IPS-11a (cell line): Measurements from ENCODE around the gene NR3C2.
"Not testable (repeated sequence)": the region's sequence is repeated elsewhere in the genome, so short reads cannot be mapped to it uniquely, and the experiment has no call there.

ENCODE experiments used
- H3K4me3 ChIP-seq: one replicate; pipeline ENCODE4 v1.5.1; 2013; ENCODE audit warnings: low read depth, low read length, control low read depth

The NR3C2 gene

GRCh38 chr4:148225639-148226038, 216.6 kb downstream of the NR3C2 start:
- no peak overlapping the region for H3K4me3 ChIP-seq

- H3K4me3 ChIP-seq = no peak overlapping the region
Observed at GRCh38 chr4:148224476-148224875, 217.7 kb downstream of the NR3C2 start.

GRCh38 chr4:148222991-148223660, 219.1 kb downstream of the NR3C2 start:
- no peak overlapping the region for H3K4me3 ChIP-seq

GRCh38 chr4:148216866-148217814, 225.1 kb downstream of the NR3C2 start:
- no peak overlapping the region for H3K4me3 ChIP-seq

- H3K4me3 ChIP-seq = no peak overlapping the region
Observed at GRCh38 chr4:148216321-148216720, 225.9 kb downstream of the NR3C2 start.

- no peak overlapping the region for H3K4me3 ChIP-seq
Observed at GRCh38 chr4:148215202-148215601, 227.0 kb downstream of the NR3C2 start.

GRCh38 chr4:148214529-148215166, 227.6 kb downstream of the NR3C2 start:
- H3K4me3 ChIP-seq = no peak overlapping the region

GRCh38 chr4:148211533-148211932, 230.7 kb downstream of the NR3C2 start:
- no peak overlapping the region for H3K4me3 ChIP-seq

- no peak overlapping the region for H3K4me3 ChIP-seq
Observed at GRCh38 chr4:148210661-148211060, 231.6 kb downstream of the NR3C2 start.

GRCh38 chr4:148207068-148207467, 235.1 kb downstream of the NR3C2 start:
- no peak overlapping the region for H3K4me3 ChIP-seq

- H3K4me3 ChIP-seq = no peak overlapping the region
Observed at GRCh38 chr4:148205476-148205875, 236.7 kb downstream of the NR3C2 start.

- H3K4me3 ChIP-seq = no peak overlapping the region
Observed at GRCh38 chr4:148204892-148205291, 237.3 kb downstream of the NR3C2 start.

- no peak overlapping the region for H3K4me3 ChIP-seq
Observed at GRCh38 chr4:148204171-148204570, 238.0 kb downstream of the NR3C2 start.

GRCh38 chr4:148203056-148203898, 238.9 kb downstream of the NR3C2 start:
- H3K4me3 ChIP-seq = no peak overlapping the region

GRCh38 chr4:148200960-148201359, 241.3 kb downstream of the NR3C2 start:
- H3K4me3 ChIP-seq = no peak overlapping the region

- no peak overlapping the region for H3K4me3 ChIP-seq
Observed at GRCh38 chr4:148196164-148196563, 246.1 kb downstream of the NR3C2 start.

GRCh38 chr4:148192526-148192925, 249.7 kb downstream of the NR3C2 start:
- H3K4me3 ChIP-seq = no peak overlapping the region

- not testable (repeated sequence) for H3K4me3 ChIP-seq
Observed at GRCh38 chr4:148187454-148188222, 254.6 kb downstream of the NR3C2 start.

- no peak overlapping the region for H3K4me3 ChIP-seq
Observed at GRCh38 chr4:148184922-148185321, 257.3 kb downstream of the NR3C2 start.
